Stimulated activated CD4-positive, alpha-beta T cell treated with anti-CD3 and anti-CD28 coated beads, TNF-alpha, amount 100 ng/mL, for 24 hours (primary cell): ENCODE data around the gene PPCS.

Source experiments
- DNase-seq, 3 experiments: peaks; one replicate each; pipeline ENCODE4 v3.0.0-alpha.2; 2020; ENCODE audit warnings: low read depth in 3 of 3

The PPCS gene

DNA sequence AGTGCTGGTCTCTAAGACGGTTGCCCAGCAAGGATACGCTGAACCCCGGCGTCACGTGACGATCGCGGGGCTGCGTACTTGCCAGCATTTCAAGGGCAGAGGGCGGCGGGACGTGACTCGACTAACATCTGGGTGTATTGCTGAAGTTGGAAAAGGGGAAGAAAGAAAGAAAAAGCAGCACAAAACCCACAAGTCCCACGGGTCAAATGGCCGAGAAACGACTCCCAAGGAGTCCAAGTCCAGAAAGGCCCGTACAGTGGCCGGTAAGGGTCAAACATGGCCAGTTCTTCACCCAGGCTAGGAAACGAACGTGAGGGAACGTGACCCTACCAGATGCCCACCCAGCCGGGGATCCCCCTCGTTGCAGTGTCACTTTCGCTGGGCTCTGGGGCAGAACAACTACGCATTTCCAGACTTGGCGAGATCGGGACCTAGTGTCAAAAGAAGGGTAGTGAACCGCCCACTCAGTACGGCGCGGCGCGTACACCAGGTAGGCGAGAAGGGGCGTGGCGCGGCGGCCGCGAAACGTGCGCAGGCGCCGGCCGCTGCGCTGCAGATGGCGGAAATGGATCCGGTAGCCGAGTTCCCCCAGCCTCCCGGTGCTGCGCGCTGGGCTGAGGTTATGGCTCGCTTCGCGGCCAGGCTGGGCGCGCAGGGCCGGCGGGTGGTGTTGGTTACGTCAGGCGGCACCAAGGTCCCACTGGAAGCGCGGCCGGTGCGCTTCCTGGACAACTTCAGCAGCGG lies at the start of gene PPCS, which contains the start of gene ZMYND12:
Gene PPCS, plus strand, starts transcription at position 534 of the 744 bp plus-strand sequence. Its CDS starts 23 bp downstream, at position 557.
Gene ZMYND12, minus strand, starts transcription at position 13 of the 744 bp plus-strand sequence. CDS start 25 bp downstream, outside the sequence.
- peak; percentile 86 to 93 (median 89) for DNase-seq

DNA sequence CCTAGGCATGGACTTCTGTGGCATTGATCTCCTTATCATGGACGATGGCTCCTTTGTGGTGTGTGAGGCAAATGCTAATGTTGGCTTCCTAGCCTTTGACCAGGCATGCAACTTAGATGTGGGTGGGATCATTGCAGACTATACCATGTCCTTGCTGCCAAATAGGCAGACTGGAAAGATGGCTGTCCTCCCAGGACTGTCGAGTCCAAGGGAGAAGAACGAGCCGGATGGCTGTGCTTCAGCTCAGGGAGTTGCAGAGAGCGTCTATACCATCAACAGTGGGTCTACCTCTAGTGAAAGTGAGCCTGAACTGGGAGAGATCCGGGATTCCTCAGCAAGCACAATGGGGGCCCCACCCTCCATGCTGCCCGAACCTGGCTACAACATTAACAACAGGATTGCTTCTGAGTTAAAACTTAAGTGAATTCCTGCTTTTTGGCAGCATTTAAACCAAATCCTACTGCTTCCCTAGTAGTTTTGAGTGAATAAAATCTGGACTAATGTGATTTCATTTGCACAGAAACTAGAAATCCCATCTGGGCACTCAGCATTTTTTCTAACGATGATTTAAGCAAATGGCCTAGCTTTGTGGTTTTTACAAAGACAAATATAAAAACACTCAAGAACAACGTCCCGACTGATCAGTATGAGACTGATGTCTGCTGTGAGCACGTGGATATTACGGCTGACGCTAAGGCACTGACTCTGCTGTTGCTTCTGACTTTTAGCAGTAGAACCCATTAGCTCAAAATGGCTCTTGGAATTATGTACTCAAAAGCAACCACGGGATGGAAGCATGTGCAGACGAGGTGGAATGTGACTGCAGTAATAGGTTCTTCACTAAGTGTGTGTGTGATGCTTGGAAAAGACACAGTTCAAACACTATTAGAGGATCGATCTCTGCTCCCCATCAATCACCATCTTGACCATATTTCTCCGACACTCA lies 41.5 kb upstream of the PPCS start:
- no peak for DNase-seq

- no peak for DNase-seq
These were observed 39.2 kb upstream of the PPCS start for GRCh38 chr1:42417166-42417565.

- DNase-seq, result no peak
These were observed 37.8 kb upstream of the PPCS start for GRCh38 chr1:42418516-42418915.

GRCh38 chr1:42419126-42419821 lies 37.1 kb upstream of the PPCS start:
- DNase-seq, result no peak

DNA sequence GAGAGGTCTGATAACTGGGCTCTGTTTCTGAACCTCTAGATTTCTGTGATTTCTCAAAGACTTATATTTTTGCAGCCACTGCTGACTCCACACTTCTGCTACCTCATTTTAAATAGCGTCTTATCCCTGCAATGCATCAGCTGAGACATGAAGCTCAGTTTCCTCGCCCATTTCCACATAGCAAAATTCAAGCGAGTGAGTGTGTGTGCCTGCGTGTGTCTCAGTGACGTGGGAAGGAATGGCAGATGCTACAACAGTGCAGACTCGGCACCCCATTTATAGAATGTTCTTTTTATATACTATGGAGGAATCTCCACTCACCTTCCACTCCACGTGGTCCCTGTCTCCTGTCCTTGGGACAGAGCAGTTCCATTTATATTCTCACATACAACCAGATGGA lies 36.2 kb upstream of the PPCS start:
- no peak for DNase-seq

DNA sequence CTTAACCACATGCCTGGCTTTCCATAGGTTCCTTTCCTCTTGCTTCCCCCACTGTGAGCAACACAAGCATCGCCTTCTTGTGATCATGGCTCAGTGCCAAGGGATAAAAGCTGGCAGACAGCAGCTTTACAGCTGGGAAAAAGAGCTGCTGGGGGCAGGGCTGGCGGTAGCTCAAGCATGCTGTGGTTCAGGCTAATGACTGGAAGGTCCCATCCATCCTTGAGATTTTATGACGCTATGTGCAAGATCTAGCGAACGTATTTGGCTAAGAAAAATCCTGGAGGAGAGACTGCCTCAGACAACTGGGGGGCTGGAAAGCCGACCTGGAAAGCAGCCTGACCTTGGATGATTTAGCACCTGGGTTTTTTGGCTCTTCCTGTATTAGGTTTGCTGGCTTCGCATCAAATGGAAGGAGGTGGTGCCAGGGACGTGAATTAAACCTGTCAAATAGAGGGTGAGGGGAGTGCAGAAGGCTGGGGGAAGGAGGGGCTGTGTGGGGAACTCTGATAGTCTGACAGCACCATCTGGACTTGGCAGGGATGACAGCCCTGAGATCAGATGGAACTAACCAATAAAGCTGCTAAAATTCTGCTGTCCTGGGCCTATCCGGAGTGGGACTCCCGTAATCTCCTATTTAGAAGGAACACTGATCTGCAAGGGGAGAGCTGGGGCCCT lies 35.3 kb upstream of the PPCS start:
- DNase-seq, result no peak

DNA sequence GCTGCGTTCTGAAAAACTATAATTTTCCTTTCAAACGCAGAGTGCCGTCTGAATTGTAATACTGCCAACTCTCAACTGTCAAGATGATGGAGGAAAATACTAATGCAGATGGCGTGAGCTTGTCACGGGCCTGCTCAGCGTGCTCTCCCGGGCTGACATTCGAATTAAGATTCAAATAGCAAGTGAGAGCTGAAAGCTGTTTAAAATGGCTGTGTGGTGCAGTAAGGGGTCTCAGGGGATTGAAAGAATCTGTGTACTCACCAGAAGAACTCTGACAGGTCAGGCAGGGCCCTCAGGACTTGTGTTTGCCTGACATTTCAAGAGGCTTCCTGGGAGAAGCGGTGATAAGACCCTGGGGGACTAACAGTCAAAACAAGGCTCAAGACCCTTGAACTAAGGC lies 33.6 kb upstream of the PPCS start:
- DNase-seq, result no peak

GRCh38 chr1:42423681-42424080 lies 32.7 kb upstream of the PPCS start:
- no peak for DNase-seq

DNA sequence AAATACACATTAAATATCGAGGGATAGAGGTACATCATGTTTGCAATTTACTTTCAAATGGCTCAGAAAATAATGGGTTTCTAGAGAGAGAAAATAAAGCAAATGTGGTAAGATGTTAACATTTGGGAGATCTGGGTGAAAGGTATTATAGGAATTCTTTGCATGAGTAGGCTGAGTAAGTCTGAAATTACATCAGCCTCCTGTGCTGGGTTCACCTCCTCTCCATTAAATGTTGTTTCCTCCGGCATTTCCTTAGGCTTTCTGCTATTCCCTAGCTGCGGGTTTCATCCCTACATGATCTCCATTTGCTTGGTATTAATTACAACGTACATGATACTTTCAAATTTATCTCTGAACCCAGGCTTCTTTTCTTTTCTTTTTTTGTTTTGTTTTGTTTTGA lies 32.1 kb upstream of the PPCS start:
- no peak for DNase-seq

DNA sequence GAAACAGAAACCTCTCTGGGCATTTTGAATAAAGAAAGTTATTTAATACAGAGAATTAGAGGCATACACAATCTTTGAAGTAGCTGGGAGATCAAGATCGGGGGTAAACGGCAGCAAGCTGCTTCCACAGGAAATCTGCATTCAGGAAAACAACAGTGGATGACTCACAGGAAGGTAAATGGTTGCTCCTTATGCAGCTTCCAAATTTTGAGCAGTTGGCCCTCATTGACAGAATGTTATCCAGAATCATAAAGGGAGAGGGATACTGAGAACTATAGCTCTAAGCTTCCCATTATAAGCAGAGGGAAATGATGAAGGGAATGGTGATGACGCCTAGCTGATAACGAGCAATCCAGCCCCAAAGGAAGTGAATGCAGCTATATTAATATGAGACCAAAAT lies 29.1 kb upstream of the PPCS start:
- no peak for DNase-seq

- no peak for DNase-seq
These were observed 26.7 kb upstream of the PPCS start for GRCh38 chr1:42429603-42430002.

GRCh38 chr1:42430286-42431135 lies 25.8 kb upstream of the PPCS start:
- DNase-seq, result no peak

DNA sequence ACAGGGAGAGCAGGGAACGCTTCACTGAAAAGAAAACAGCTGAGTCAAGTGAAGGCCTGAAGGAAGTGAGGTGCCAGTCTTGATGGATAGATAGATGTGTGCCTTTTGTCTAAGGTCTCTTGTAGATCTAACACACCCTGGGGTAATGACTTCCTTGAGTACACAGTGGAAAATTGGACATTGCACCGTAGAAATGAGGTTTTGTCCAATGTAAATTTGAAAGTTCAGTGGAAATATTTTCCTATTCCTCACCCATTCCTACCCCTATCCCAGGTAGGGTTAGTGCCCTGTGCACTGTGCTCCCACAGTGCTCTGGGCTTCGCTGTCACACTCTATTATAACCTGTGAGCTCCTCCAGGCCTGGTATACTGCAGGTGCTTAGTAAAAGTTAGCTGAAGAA lies 24.8 kb upstream of the PPCS start:
- no peak for DNase-seq

- DNase-seq, result no peak
These were observed 23.6 kb upstream of the PPCS start for GRCh38 chr1:42432714-42433113.

GRCh38 chr1:42433369-42433768 lies 23.0 kb upstream of the PPCS start:
- DNase-seq, result no peak

DNA sequence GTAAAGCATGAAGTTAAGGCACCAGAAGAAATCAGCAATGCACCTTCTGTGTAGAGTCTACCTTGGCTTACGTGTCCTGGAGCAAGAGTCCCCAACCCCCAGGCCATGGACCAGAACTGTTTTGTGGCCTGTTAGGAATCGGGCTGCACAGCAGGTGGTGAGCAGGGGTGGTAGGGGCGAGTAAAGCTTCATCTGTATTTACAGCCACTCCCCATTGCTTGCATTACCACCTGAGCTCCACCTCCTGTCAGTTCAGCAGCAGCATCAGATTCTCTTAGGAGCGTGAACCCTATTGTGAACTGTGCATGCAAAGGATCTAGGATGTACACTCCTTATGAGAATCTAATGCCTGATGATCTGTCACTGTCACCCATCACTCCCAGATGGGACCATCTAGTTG lies 22.0 kb upstream of the PPCS start:
- no peak for DNase-seq

DNA sequence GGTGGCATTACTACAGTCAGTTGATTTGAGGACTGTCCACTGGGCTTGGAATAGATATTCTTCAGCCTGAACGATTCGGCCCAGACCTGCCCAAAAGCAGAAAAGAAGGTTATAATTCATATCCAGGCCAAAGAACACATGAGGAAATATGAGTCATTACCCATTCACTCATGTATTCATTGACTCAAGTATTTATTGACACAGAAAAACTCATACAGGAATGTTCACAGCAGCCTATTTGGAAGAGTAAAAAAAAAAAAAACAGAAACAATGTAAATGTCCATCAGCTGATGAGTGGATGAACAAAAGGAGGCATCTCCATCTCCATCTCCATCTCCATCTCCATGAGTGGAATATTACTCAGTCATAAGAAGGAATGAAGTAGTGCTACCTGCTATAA lies 16.4 kb upstream of the PPCS start:
- DNase-seq, result no peak

GRCh38 chr1:42442662-42443061 lies 13.7 kb upstream of the PPCS start:
- DNase-seq, result no peak

DNA sequence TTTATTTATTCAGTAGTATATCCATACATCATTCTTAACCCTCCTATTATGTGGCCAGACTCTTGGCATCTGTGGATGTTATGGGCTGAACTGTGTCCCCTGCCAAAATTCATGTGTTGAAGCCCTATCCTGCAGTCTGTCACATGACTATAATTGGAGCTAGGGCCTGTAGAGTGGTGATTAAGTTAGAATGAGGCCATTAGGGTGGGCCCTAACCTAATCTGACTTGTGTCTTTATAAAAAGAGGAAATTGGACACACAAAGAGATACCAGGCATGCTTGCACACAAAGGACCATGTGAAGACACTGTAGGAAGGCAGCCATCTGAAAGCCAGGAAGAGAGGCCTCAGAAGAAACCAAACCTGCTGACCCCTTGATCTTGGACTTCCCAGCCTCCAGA lies 7.1 kb upstream of the PPCS start:
- no peak for DNase-seq

DNA sequence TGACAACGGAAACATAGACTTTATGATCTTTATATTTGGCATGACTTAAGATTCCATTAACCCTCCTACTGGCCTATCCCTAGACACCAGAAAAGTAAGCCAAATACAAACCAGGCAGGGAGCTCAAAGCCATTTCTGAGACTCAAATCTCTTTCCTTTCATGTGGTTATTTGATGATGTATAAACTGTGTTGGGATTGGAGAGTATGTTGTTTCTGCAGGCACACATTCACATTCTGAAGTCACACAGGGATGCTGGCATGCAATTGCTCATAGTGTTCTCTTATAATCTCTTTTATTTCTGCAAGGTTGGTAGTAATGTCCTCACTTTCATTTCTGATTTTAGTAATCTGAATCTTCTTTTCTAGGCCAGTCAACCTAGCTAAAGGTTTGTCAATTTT lies 6.3 kb upstream of the PPCS start:
- no peak for DNase-seq
